Endodermal cell (in vitro differentiated cells): ENCODE data around the gene STX8. TPM values are rescaled to one million over a fixed set of nuclear protein-coding genes. Genes with fewer than 3 reads are reported as not detected.
A peak's percentile ranks its signal among the peaks of the same experiment; 100 is the strongest.
"Not testable (repeated sequence)": the region's sequence is repeated elsewhere in the genome, so short reads cannot be mapped to it uniquely, and the experiment has no call there.

Experiments used
- DNase-seq: peaks from one replicate; pipeline ENCODE4 v3.0.0-alpha.2; 2017
- H3K27ac ChIP-seq: 2 replicates; pipeline ENCODE4 v1.5.1; 2013; ENCODE audit warnings: mild to moderate bottlenecking, low read depth, low read length, moderate library complexity
- H3K27me3 ChIP-seq: 2 replicates; pipeline ENCODE4 v1.6.1; 2013; ENCODE audit warnings: mild to moderate bottlenecking, low read length, moderate library complexity; ENCODE audit not compliant: insufficient read depth, control insufficient read depth, poor library complexity, severe bottlenecking
- H3K36me3 ChIP-seq: 2 replicates; pipeline ENCODE4 v1.7.0; 2013; ENCODE audit warnings: mild to moderate bottlenecking, low read length, moderate library complexity; ENCODE audit not compliant: control insufficient read depth, insufficient read depth
- H3K4me1 ChIP-seq: one replicate; pipeline ENCODE4 v1.7.0; 2013; ENCODE audit warnings: low read length; ENCODE audit not compliant: control insufficient read depth, insufficient read depth
- H3K4me3 ChIP-seq: 2 replicates; pipeline ENCODE4 v1.5.1; 2013; ENCODE audit warnings: mild to moderate bottlenecking, low read length, moderate library complexity
- H3K9ac ChIP-seq: 2 replicates; pipeline ENCODE4 v1.6.1; 2013; ENCODE audit warnings: mild to moderate bottlenecking, low read length, moderate library complexity; ENCODE audit not compliant: poor library complexity, severe bottlenecking; ENCODE audit errors: extremely low read depth
- H3K9me3 ChIP-seq: 2 replicates; pipeline ENCODE4 v1.6.1; 2013; ENCODE audit warnings: mild to moderate bottlenecking, low read length, moderate library complexity; ENCODE audit not compliant: control insufficient read depth
- H3K27ac Mint-ChIP-seq: 2 replicates; pipeline ENCODE4 v1.8.0; 2020; ENCODE audit warnings: mixed read lengths
- H3K27me3 Mint-ChIP-seq: 2 replicates; pipeline ENCODE4 v1.8.0; 2021; ENCODE audit warnings: mild to moderate bottlenecking, mixed read lengths; ENCODE audit not compliant: insufficient read depth
- H3K36me3 Mint-ChIP-seq: 2 replicates; pipeline ENCODE4 v1.8.0; 2020; ENCODE audit warnings: low read depth, mixed read lengths
- H3K4me1 Mint-ChIP-seq: 2 replicates; pipeline ENCODE4 v1.8.0; 2020; ENCODE audit warnings: mixed read lengths
- H3K4me3 Mint-ChIP-seq: 2 replicates; pipeline ENCODE4 v1.8.0; 2020; ENCODE audit warnings: mild to moderate bottlenecking, moderate library complexity, mixed read lengths
- H3K9me3 Mint-ChIP-seq: 2 replicates; pipeline ENCODE4 v1.8.0; 2020; ENCODE audit warnings: mild to moderate bottlenecking, mixed read lengths
- WGBS, 2 experiments: methylation state at CpG; one replicate each; pipeline versions ENCODE4 v1.1.5 to v1.1.7; 2013; ENCODE audit warnings: missing lambda C conversion rate in 2 of 2, mixed read lengths in 1 of 2; ENCODE audit not compliant: insufficient coverage in 1 of 2, insufficient read length in 1 of 2; 5-methylcytosine and 5-hydroxymethylcytosine counted together
- total RNA-seq, 2 donors: library from RNA; stranded (reverse); fragmentation: NEBNext Ultra II Directional in 1 of 2; extraction: Animal tissue kit (Norgen Biotek cat#: 25700) in 1 of 2; gene quantifications; 2 replicates in 1 of 2; 3 replicates in 1 of 2; pipeline ENCODE4 v1.2.1, GENCODE V29; 2021
- TF ChIP-seq, protein P1 (sequence below): fragments of 200-600 bp; sonication (generic); conservative IDR thresholded peaks from 2 replicates; pipeline ENCODE4 v1.5.0; 2021; ENCODE audit warnings: antibody characterized with exemption, mild to moderate bottlenecking

Gene STX8
- total RNA-seq, 2 donors from 2014 or later, result 82.5 to 98.2 TPM

DNA sequence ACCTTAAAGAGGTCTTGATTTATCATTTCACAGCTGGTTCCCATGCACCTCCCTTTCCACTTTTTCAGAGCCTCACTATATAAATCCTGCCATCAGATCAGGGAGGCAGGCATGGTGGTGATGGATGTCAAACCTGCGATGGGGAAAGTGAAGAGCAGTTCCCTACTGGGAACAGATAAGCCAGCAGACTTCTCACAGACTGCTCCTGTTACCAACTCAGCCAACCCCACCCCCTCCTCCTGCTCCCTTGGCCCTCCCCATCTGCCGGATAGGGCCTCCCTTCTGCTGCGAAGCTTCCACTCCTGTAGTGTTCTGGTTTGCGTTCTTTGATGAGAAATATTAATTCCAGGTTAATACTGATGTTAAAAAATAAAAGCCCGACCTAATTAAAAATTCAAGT, 232.1 kb downstream of the STX8 start:
- DNase-seq, result peak; percentile 90
- Histone ChIP-seq H3K27me3 (peaks cover 15% of the 10 kb centered on the region), H3K4me3 (no peak overlapping the region), H3K4me1 (no peaks in the 10 kb centered on the region), H3K27ac (no peak overlapping the region), H3K36me3 (no peaks in the 10 kb centered on the region), H3K9ac (no peak overlapping the region), H3K9me3 (no peaks in the 10 kb centered on the region)
- H3K27me3 Mint-ChIP-seq, result peaks cover 18% of the 10 kb centered on the region
- TF ChIP-seq, protein P1, sequence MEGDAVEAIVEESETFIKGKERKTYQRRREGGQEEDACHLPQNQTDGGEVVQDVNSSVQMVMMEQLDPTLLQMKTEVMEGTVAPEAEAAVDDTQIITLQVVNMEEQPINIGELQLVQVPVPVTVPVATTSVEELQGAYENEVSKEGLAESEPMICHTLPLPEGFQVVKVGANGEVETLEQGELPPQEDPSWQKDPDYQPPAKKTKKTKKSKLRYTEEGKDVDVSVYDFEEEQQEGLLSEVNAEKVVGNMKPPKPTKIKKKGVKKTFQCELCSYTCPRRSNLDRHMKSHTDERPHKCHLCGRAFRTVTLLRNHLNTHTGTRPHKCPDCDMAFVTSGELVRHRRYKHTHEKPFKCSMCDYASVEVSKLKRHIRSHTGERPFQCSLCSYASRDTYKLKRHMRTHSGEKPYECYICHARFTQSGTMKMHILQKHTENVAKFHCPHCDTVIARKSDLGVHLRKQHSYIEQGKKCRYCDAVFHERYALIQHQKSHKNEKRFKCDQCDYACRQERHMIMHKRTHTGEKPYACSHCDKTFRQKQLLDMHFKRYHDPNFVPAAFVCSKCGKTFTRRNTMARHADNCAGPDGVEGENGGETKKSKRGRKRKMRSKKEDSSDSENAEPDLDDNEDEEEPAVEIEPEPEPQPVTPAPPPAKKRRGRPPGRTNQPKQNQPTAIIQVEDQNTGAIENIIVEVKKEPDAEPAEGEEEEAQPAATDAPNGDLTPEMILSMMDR, result no peak
- no peaks in the 10 kb centered on the region for H3K36me3 Mint-ChIP-seq
- no peaks in the 10 kb centered on the region for H3K9me3 Mint-ChIP-seq
- no CpG with 5 or more reads among the region's 5 CpGs for WGBS, 2 experiments
- H3K27ac Mint-ChIP-seq, result no peak overlapping the region
- no peak overlapping the region for H3K4me3 Mint-ChIP-seq
- peaks cover 13% of the 10 kb centered on the region for H3K4me1 Mint-ChIP-seq

DNA sequence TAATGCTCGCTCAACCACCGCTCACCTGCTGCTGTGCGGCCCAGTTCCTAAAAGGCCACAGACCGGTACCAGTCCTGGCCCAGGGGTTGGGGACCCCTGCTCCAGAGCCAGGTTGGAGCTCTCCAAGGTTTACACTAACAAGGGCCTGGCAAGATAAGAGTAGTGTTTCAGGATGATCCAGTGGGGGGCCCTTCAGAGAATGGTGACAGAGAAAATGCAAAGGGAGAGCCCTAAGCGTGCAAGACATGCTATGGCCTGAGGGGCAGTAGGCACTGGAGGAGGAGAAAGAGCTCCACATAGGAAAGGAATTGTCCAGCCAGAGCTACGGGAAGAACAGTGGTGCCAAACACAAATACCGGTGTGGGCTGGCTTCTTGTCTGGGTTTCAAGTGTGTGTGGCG, 233.4 kb downstream of the STX8 start:
- peaks cover 13% of the 10 kb centered on the region for H3K4me1 Mint-ChIP-seq
- peaks cover 15% of the 10 kb centered on the region for H3K27me3 ChIP-seq
- no peaks in the 10 kb centered on the region for H3K9me3 Mint-ChIP-seq

DNA sequence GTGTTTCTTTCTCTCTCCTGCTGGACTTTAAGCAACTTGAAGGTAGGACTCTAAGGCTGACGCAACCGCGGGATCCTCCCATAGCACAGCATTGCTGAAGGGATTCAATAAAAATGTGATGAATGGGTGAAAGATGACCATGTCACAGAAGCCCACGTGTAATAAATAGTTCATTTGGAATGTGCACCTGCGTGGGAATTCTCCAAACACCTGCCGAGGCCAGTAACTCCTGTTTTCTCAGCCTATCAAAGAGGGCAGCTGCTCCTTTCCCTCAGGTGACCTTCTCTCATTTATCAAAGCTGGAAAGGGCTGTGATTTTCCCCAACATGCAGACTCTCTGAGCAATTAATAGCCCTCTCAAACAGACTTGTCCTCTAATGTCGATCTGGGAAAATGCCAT, 235.7 kb downstream of the STX8 start:
- peaks cover 4% of the 10 kb centered on the region for H3K9me3 Mint-ChIP-seq
- H3K27ac Mint-ChIP-seq, result no peak overlapping the region
- no peak overlapping the region for H3K9ac ChIP-seq
- 87 to 89% methylated on average over 5 to 7 of the region's 7 CpGs for WGBS, 2 experiments
- peaks cover 15% of the 10 kb centered on the region for H3K27me3 ChIP-seq
- peaks cover 4% of the 10 kb centered on the region for H3K36me3 Mint-ChIP-seq
- peak; percentile 42 for DNase-seq
- no peak overlapping the region for H3K27ac ChIP-seq
- no peaks in the 10 kb centered on the region for H3K36me3 ChIP-seq
- H3K4me1 ChIP-seq, result no peaks in the 10 kb centered on the region
- TF ChIP-seq, protein P1, result no peak
- H3K27me3 Mint-ChIP-seq, result peaks cover 18% of the 10 kb centered on the region
- peaks cover 17% of the 10 kb centered on the region for H3K4me1 Mint-ChIP-seq
- H3K4me3 ChIP-seq, result no peak overlapping the region
- H3K4me3 Mint-ChIP-seq, result no peak overlapping the region
- peaks cover 19% of the 10 kb centered on the region for H3K9me3 ChIP-seq

More for the DNA sequence above, 233.4 kb downstream of the STX8 start:
- H3K4me3 Mint-ChIP-seq, result no peak overlapping the region
- Histone ChIP-seq H3K9ac (no peak overlapping the region), H3K4me1 (no peaks in the 10 kb centered on the region), H3K4me3 (no peak overlapping the region), H3K36me3 (no peaks in the 10 kb centered on the region), H3K9me3 (no peaks in the 10 kb centered on the region), H3K27ac (no peak overlapping the region)
- no peak overlapping the region for H3K27ac Mint-ChIP-seq
- peaks cover 18% of the 10 kb centered on the region for H3K27me3 Mint-ChIP-seq
- DNase-seq, result peak; percentile 59
- 93 to 100% methylated on average over 8 of the region's 8 CpGs for WGBS, 2 experiments
- TF ChIP-seq, protein P1, result peak; percentile 42
- H3K36me3 Mint-ChIP-seq, result no peaks in the 10 kb centered on the region

DNA sequence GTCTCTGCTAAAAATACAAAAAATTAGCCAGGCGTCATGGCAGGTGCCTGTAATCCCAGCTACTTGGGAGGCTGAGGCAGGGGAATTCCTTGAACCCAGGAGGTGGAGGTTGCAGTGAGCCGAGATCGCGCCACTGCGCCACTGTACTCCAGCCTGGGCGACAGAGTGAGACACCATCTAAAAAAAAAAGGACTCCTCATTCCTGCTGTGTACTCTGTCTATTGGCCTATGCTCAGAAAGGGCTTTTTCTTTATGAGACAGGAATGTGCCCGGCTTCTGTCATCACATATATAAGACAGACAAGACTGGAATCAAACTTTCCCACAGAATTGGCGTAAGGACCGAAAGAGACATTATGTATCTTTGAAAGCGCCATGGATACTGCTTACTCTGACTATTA, 236.1 kb downstream of the STX8 start:
- not testable (repeated sequence) for H3K36me3 Mint-ChIP-seq, H3K27ac Mint-ChIP-seq

More for the DNA sequence above, 236.1 kb downstream of the STX8 start:
- peaks cover 17% of the 10 kb centered on the region for H3K4me1 Mint-ChIP-seq
- H3K4me1 ChIP-seq, H3K9ac ChIP-seq, H3K36me3 ChIP-seq, H3K4me3 Mint-ChIP-seq, H3K9me3 Mint-ChIP-seq, H3K4me3 ChIP-seq, H3K27ac ChIP-seq: not testable (repeated sequence)
- peak; percentile 13 for DNase-seq
- WGBS, 2 experiments, result 86 to 88% methylated on average over 10 of the region's 10 CpGs
- Histone ChIP-seq H3K9me3 (peaks cover 24% of the 10 kb centered on the region), H3K27me3 (peaks cover 15% of the 10 kb centered on the region)
- peaks cover 16% of the 10 kb centered on the region for H3K27me3 Mint-ChIP-seq
